GM12864 (cell line): ENCODE results near the gene ALK.

Experiments
- DNase-seq: peaks from one replicate; pipeline ENCODE4 v3.0.0-alpha.2; 2011; ENCODE audit warnings: low read depth
- H3K4me3 ChIP-seq: 2 replicates; pipeline ENCODE4 v1.5.1; 2011; ENCODE audit warnings: mild to moderate bottlenecking, low read depth, low read length, control low read depth
- CTCF ChIP-seq: IDR thresholded peaks from 2 replicates; pipeline ENCODE4 v1.5.1; 2011; ENCODE audit warnings: low read depth, mild to moderate bottlenecking, moderate library complexity, low read length, control low read depth, inconsistent platforms; ENCODE audit errors: missing control alignments

ALK gene

GRCh38 chr2:29405266-29405665 is 516.1 kb downstream of the ALK start:
- no peak for DNase-seq
- no peak for TF ChIP-seq CTCF
- no peak overlapping the region for H3K4me3 ChIP-seq

GRCh38 chr2:29401994-29402393 is 519.4 kb downstream of the ALK start:
- TF ChIP-seq CTCF = no peak
- no peak for DNase-seq
- H3K4me3 ChIP-seq = no peak overlapping the region

- no peak for TF ChIP-seq CTCF
- no peak overlapping the region for H3K4me3 ChIP-seq
- DNase-seq = no peak
Measured at GRCh38 chr2:29400930-29401653, 520.3 kb downstream of the ALK start.

GRCh38 chr2:29398384-29399237 is 522.8 kb downstream of the ALK start:
- DNase-seq = no peak
- H3K4me3 ChIP-seq = no peak overlapping the region
- TF ChIP-seq CTCF = no peak

- TF ChIP-seq CTCF = no peak
- H3K4me3 ChIP-seq = no peak overlapping the region
- DNase-seq = no peak
Measured at GRCh38 chr2:29397713-29398112, 523.7 kb downstream of the ALK start.

- DNase-seq = no peak
- TF ChIP-seq CTCF = no peak
- H3K4me3 ChIP-seq = no peak overlapping the region
Measured at GRCh38 chr2:29397039-29397438, 524.3 kb downstream of the ALK start.
